Subcutaneous adipose tissue (tissue), 4 donors: ENCODE data around the gene MARCO. TPM values are rescaled to one million over a fixed set of nuclear protein-coding genes. Genes with fewer than 3 reads are reported as not detected.

Experiments used
- total RNA-seq, 4 donors: library from RNA; depleted of rRNA; stranded (reverse); fragments of >200 nt; gene quantifications; one replicate each; pipeline ENCODE4 v1.1.0, GENCODE V29; 2016
- TF ChIP-seq, protein P1 (sequence below): fragments of 450-650 bp; IDR thresholded peaks from one replicate; pipeline ENCODE4 v1.5.1; 2016; ENCODE audit warnings: low read depth, mild to moderate bottlenecking, control low read depth, antibody characterized with exemption, moderate library complexity

Gene MARCO
- total RNA-seq, 4 donors from 2014 or later: 19.6 to 84.8 (median 22.7) TPM

DNA sequence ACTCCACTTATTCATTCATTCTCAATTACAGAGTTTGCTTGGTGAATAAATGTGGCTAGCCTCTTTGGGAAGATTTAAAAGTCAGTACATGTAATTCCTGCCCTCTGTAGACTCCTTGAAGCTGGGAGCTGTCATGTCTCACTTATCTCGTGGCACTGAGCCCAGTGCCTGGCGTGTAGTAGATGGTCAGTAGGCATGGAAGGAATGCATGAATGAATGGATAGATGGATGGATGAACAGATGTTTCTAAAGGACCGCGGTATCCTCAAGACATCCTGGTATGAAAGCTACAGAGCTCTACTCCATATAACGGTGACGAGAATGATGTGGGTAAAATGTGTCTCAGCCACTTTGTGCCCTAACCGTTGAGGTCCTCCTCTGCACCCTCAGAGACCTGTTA, 83.0 kb downstream of the MARCO start:
- TF ChIP-seq, protein P1, sequence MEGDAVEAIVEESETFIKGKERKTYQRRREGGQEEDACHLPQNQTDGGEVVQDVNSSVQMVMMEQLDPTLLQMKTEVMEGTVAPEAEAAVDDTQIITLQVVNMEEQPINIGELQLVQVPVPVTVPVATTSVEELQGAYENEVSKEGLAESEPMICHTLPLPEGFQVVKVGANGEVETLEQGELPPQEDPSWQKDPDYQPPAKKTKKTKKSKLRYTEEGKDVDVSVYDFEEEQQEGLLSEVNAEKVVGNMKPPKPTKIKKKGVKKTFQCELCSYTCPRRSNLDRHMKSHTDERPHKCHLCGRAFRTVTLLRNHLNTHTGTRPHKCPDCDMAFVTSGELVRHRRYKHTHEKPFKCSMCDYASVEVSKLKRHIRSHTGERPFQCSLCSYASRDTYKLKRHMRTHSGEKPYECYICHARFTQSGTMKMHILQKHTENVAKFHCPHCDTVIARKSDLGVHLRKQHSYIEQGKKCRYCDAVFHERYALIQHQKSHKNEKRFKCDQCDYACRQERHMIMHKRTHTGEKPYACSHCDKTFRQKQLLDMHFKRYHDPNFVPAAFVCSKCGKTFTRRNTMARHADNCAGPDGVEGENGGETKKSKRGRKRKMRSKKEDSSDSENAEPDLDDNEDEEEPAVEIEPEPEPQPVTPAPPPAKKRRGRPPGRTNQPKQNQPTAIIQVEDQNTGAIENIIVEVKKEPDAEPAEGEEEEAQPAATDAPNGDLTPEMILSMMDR: no peak

DNA sequence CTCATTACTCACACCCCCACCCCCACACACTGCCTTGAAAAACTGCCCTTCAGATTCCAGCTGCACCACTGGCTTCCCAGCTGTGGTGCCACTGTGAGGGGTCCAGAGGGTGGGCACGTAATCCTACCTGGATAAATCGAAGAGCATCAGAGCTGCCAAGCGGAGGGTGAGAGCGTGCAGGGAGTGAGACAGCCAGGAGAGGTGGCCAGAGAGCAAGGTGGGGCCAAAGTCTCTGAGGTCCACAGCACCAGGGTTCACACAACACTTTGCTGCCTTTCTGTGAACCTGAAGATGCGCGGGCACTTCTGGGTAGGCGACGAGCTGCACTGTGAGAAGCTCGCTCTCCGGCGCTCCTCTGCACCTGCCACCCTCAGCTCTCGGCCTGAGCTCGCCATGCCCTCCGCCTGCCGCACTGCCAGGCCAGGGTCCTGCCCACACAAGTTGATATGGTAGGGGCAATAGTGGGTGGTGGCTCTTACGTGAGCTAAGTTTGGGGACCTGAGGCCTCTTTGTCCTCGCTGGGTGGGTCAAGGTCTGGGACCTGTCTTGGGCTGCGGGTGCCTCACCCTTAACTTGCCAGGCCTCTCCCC, 83.9 kb downstream of the MARCO start:
- TF ChIP-seq, protein P1: no peak

DNA sequence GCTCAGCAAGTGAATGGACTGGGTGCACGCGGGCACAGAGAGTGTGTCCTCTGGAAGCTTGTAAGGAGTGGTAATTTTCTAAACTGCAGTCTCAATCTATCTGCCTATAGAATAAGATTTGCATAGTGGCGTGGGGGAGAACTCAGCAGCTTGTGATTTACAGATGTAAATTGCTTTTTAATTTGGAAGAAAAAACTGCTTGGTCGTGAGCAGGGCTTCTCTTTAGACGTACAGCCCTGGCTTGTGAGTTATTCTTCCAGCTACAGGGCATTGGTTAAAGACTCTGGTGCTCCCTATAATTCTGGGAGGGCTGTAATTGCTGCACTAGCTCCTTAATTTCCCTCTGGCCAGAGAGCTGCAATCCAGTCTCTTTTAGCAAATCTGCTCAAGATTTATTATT, 84.9 kb downstream of the MARCO start:
- TF ChIP-seq, protein P1: no peak

DNA sequence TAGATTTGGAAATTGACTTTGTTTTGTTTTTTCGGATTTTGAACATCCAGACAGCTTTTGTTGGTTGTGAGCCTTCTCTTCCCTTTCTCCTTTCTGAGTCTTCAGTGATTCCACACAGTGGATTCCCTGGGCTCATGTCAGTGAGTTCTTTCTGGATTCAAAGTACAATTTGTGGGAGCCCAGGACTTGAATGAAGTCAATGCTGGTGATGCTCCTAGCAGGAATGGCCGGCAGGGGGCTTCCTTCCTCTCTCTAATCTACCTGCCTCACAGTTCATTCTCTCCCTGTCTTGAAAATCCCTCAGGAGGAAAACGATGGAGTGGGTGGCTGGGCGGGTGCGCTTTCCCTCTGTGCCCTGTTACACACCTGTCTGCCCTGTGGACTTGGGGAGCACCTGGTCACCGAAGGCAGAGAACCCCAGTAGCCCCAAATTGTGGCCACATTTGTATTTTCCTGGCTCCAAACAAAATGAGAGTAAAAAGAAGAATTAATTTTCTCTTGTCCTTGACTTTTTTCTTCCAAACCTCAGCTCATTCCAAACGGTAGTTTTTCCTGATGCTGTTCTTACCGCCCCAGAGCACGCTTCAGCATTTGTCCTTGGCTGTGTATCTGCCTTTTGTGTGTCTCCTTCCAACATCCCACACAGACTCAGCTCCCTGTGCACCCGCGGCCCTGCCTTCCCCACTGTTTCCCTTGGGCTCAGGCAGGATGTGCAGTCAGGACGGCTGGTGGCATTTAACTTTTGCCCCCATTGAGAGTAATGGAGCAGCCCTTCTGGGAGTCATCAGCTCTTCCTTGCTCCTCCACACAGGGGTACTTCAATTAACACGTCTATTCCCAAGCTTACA, 86.6 kb downstream of the MARCO start:
- TF ChIP-seq, protein P1: no peak

DNA sequence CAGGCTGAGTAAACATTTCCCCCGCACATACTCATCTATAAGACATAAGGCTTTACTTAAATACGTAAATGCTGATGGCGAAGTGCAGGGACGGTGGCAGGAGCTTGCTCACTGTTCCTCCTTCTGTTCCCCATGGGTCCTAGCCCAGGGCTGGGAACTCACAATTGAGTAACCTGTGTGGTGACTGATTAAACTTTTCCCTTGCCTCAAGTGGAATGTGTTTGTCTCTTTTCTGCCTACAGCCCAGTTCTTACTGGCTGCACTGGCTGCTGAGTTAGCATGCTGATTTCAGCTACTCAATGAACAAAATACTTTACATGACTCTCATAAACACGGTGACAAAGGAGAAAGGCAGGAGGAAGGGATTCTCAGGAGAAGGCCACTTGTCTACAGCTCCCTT, 87.3 kb downstream of the MARCO start:
- TF ChIP-seq, protein P1: no peak

DNA sequence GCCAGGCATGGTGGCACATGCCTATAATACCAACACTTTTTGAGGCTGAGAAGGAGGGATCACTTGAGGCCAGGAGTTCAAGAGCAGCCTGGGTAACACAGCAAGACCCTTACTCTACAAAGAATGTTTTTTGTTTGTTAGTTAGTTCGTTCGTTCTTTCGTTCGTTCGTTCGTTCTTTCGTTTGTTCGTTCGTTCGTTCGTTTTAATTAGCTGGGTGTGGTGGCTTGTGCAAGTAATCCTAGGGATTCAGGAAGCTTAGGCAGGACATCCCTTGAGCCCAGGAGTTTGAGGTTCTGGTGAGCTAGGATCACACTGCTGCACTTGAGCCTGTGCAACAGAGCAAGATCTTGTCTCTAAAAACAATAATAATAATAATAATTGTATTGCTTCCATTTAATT, 98.7 kb downstream of the MARCO start:
- TF ChIP-seq, protein P1: no peak

Other genes with a start within 250 kb of the MARCO start
- gene EN1, start 94.5 kb upstream of the MARCO start, total RNA-seq: 1 to 10 TPM in 3 of 4 donors, under 1 TPM in 1; 0.88 to 2.4 (median 1.2) TPM
- gene C1QL2, start 216.6 kb downstream of the MARCO start, total RNA-seq: not detected